ENCODE measurements around the gene KRT75.

The KRT75 gene

GRCh38 chr12:52392465-52393007, 41.6 kb downstream of the KRT75 start:
- no peaks in the 10 kb centered on the region for H3K79me1 ChIP-seq (ENCODE audit: low read length)
- H3K23ac ChIP-seq (ENCODE audit: low read length) = no peak overlapping the region
- no peak overlapping the region for H3K9ac ChIP-seq (ENCODE audit: low read length)
- no peaks in the 10 kb centered on the region for H3K36me3 ChIP-seq (ENCODE audit: control insufficient read depth, insufficient read depth, low read length)
- no peak overlapping the region for H3K4me3 ChIP-seq (ENCODE audit: low read length)
- H3K18ac ChIP-seq (ENCODE audit: low read length) = no peak overlapping the region
- no peak overlapping the region for H3K4ac ChIP-seq (ENCODE audit: low read depth, low read length)
- no peaks in the 10 kb centered on the region for H3K79me2 ChIP-seq (ENCODE audit: control insufficient read depth, insufficient read depth, low read length)
- no peak overlapping the region for H2AK5ac ChIP-seq (ENCODE audit: low read length)
- DNase-seq = no peak
- H3K4me2 ChIP-seq (ENCODE audit: low read length) = no peak overlapping the region
- no CpG with 5 or more reads among the region's 7 CpGs for WGBS (ENCODE audit: extremely low coverage, insufficient coverage, low lambda C conversion rate)
- H2BK120ac ChIP-seq (ENCODE audit: low read depth, low read length) = no peak overlapping the region
- no peaks in the 10 kb centered on the region for H3K27me3 ChIP-seq (ENCODE audit: insufficient read depth, low read length, poor library complexity)
- H4K5ac ChIP-seq (ENCODE audit: low read length) = no peak overlapping the region
- no peak overlapping the region for H3K27ac ChIP-seq (ENCODE audit: low read depth, low read length)
- no peak overlapping the region for H2BK15ac ChIP-seq (replicated peaks; ENCODE audit: low read depth)
- H3K4me1 ChIP-seq (ENCODE audit: control insufficient read depth, low read depth, low read length) = peaks cover 3% of the 10 kb centered on the region
- H3K56ac ChIP-seq (ENCODE audit: low read length) = no peak overlapping the region
- H2BK5ac ChIP-seq (ENCODE audit: low read length) = no peak overlapping the region
- no peak overlapping the region for H4K8ac ChIP-seq (ENCODE audit: low read depth, low read length)

- no peak for DNase-seq
- no peak overlapping the region for H3K23ac ChIP-seq (ENCODE audit: low read length)
- no peak overlapping the region for H2BK5ac ChIP-seq (ENCODE audit: low read length)
- H3K4me2 ChIP-seq (ENCODE audit: low read length) = no peak overlapping the region
- H3K27me3 ChIP-seq (ENCODE audit: insufficient read depth, low read length, poor library complexity) = no peaks in the 10 kb centered on the region
- H3K4ac ChIP-seq (ENCODE audit: low read depth, low read length) = no peak overlapping the region
- H3K36me3 ChIP-seq (ENCODE audit: control insufficient read depth, insufficient read depth, low read length) = no peaks in the 10 kb centered on the region
- H3K4me3 ChIP-seq (ENCODE audit: low read length) = no peak overlapping the region
- WGBS (ENCODE audit: extremely low coverage, insufficient coverage, low lambda C conversion rate) = no CpG with 5 or more reads among the region's 4 CpGs
- H3K56ac ChIP-seq (ENCODE audit: low read length) = no peak overlapping the region
- H3K79me1 ChIP-seq (ENCODE audit: low read length) = no peaks in the 10 kb centered on the region
- H2BK120ac ChIP-seq (ENCODE audit: low read depth, low read length) = no peak overlapping the region
- no peak overlapping the region for H3K9ac ChIP-seq (ENCODE audit: low read length)
- no peak overlapping the region for H3K18ac ChIP-seq (ENCODE audit: low read length)
- no peak overlapping the region for H2BK15ac ChIP-seq (replicated peaks; ENCODE audit: low read depth)
- no peak overlapping the region for H4K5ac ChIP-seq (ENCODE audit: low read length)
- no peak overlapping the region for H4K8ac ChIP-seq (ENCODE audit: low read depth, low read length)
- no peaks in the 10 kb centered on the region for H3K79me2 ChIP-seq (ENCODE audit: control insufficient read depth, insufficient read depth, low read length)
- no peak overlapping the region for H2AK5ac ChIP-seq (ENCODE audit: low read length)
- H3K27ac ChIP-seq (ENCODE audit: low read depth, low read length) = no peak overlapping the region
- H3K4me1 ChIP-seq (ENCODE audit: control insufficient read depth, low read depth, low read length) = peaks cover 3% of the 10 kb centered on the region
Observed at GRCh38 chr12:52391618-52392002, 42.6 kb downstream of the KRT75 start.

GRCh38 chr12:52390739-52391617, 43.2 kb downstream of the KRT75 start:
- peak overlapping the region; percentile 54 for H3K56ac ChIP-seq (ENCODE audit: low read length)
- no peak overlapping the region for H4K5ac ChIP-seq (ENCODE audit: low read length)
- no CpG with 5 or more reads among the region's 11 CpGs for WGBS (ENCODE audit: extremely low coverage, insufficient coverage, low lambda C conversion rate)
- H2BK120ac ChIP-seq (ENCODE audit: low read depth, low read length) = no peak overlapping the region
- H4K8ac ChIP-seq (ENCODE audit: low read depth, low read length) = no peak overlapping the region
- no peak overlapping the region for H2AK5ac ChIP-seq (ENCODE audit: low read length)
- H3K23ac ChIP-seq (ENCODE audit: low read length) = no peak overlapping the region
- no peak overlapping the region for H2BK15ac ChIP-seq (replicated peaks; ENCODE audit: low read depth)
- peak; percentile 70 for DNase-seq
- no peaks in the 10 kb centered on the region for H3K27me3 ChIP-seq (ENCODE audit: insufficient read depth, low read length, poor library complexity)
- H3K9ac ChIP-seq (ENCODE audit: low read length) = no peak overlapping the region
- H3K79me2 ChIP-seq (ENCODE audit: control insufficient read depth, insufficient read depth, low read length) = no peaks in the 10 kb centered on the region
- no peak overlapping the region for H3K18ac ChIP-seq (ENCODE audit: low read length)
- H3K4me1 ChIP-seq (ENCODE audit: control insufficient read depth, low read depth, low read length) = peaks cover 3% of the 10 kb centered on the region
- H3K79me1 ChIP-seq (ENCODE audit: low read length) = no peaks in the 10 kb centered on the region
- no peaks in the 10 kb centered on the region for H3K36me3 ChIP-seq (ENCODE audit: control insufficient read depth, insufficient read depth, low read length)
- no peak overlapping the region for H3K27ac ChIP-seq (ENCODE audit: low read depth, low read length)
- H2BK5ac ChIP-seq (ENCODE audit: low read length) = no peak overlapping the region
- H3K4ac ChIP-seq (ENCODE audit: low read depth, low read length) = no peak overlapping the region
- H3K4me3 ChIP-seq (ENCODE audit: low read length) = no peak overlapping the region
- H3K4me2 ChIP-seq (ENCODE audit: low read length) = no peak overlapping the region

GRCh38 chr12:52389313-52390207, 44.6 kb downstream of the KRT75 start:
- Histone ChIP-seq H2AK5ac (ENCODE audit: low read length) (no peak overlapping the region), H3K9ac (ENCODE audit: low read length) (no peak overlapping the region), H3K27ac (ENCODE audit: low read depth, low read length) (no peak overlapping the region), H3K4me3 (ENCODE audit: low read length) (no peak overlapping the region), H3K36me3 (ENCODE audit: control insufficient read depth, insufficient read depth, low read length) (no peaks in the 10 kb centered on the region), H3K4ac (ENCODE audit: low read depth, low read length) (no peak overlapping the region), H3K4me1 (ENCODE audit: control insufficient read depth, low read depth, low read length) (peaks cover 3% of the 10 kb centered on the region), H4K5ac (ENCODE audit: low read length) (no peak overlapping the region), H3K79me1 (ENCODE audit: low read length) (no peaks in the 10 kb centered on the region), H3K27me3 (ENCODE audit: insufficient read depth, low read length, poor library complexity) (no peaks in the 10 kb centered on the region), H3K18ac (ENCODE audit: low read length) (no peak overlapping the region), H2BK15ac (replicated peaks; ENCODE audit: low read depth) (no peak overlapping the region), H2BK120ac (ENCODE audit: low read depth, low read length) (no peak overlapping the region), H3K23ac (ENCODE audit: low read length) (no peak overlapping the region), H4K8ac (ENCODE audit: low read depth, low read length) (no peak overlapping the region), H3K56ac (ENCODE audit: low read length) (no peak overlapping the region), H3K79me2 (ENCODE audit: control insufficient read depth, insufficient read depth, low read length) (no peaks in the 10 kb centered on the region), H3K4me2 (ENCODE audit: low read length) (no peak overlapping the region), H2BK5ac (ENCODE audit: low read length) (no peak overlapping the region)
- peak; percentile 67 for DNase-seq
- WGBS (ENCODE audit: extremely low coverage, insufficient coverage, low lambda C conversion rate) = no CpG with 5 or more reads among the region's 9 CpGs

GRCh38 chr12:52387859-52388258, 46.3 kb downstream of the KRT75 start:
- Histone ChIP-seq H2BK15ac (replicated peaks; ENCODE audit: low read depth) (no peak overlapping the region), H3K56ac (ENCODE audit: low read length) (no peak overlapping the region), H3K9ac (ENCODE audit: low read length) (no peak overlapping the region), H3K4me3 (ENCODE audit: low read length) (no peak overlapping the region), H2BK120ac (ENCODE audit: low read depth, low read length) (no peak overlapping the region), H3K27me3 (ENCODE audit: insufficient read depth, low read length, poor library complexity) (no peaks in the 10 kb centered on the region), H4K8ac (ENCODE audit: low read depth, low read length) (no peak overlapping the region), H4K5ac (ENCODE audit: low read length) (no peak overlapping the region), H3K4me2 (ENCODE audit: low read length) (no peak overlapping the region), H3K79me2 (ENCODE audit: control insufficient read depth, insufficient read depth, low read length) (no peaks in the 10 kb centered on the region), H3K4me1 (ENCODE audit: control insufficient read depth, low read depth, low read length) (peaks cover 3% of the 10 kb centered on the region), H2AK5ac (ENCODE audit: low read length) (no peak overlapping the region), H3K23ac (ENCODE audit: low read length) (no peak overlapping the region), H3K27ac (ENCODE audit: low read depth, low read length) (no peak overlapping the region), H3K4ac (ENCODE audit: low read depth, low read length) (no peak overlapping the region), H3K36me3 (ENCODE audit: control insufficient read depth, insufficient read depth, low read length) (no peaks in the 10 kb centered on the region), H3K18ac (ENCODE audit: low read length) (no peak overlapping the region), H3K79me1 (ENCODE audit: low read length) (no peaks in the 10 kb centered on the region), H2BK5ac (ENCODE audit: low read length) (no peak overlapping the region)
- DNase-seq = no peak
- WGBS (ENCODE audit: extremely low coverage, insufficient coverage, low lambda C conversion rate) = no CpG with 5 or more reads among the region's 2 CpGs

Measured in mesendoderm (in vitro differentiated cells).